Chondrocyte (in vitro differentiated cells): ENCODE measurements around the gene ADAM23. TPM values are rescaled to one million over a fixed set of nuclear protein-coding genes. Genes with fewer than 3 reads are reported as not detected.

Experiments
- DNase-seq: peaks from one replicate; pipeline ENCODE4 v3.0.0; 2021; ENCODE audit warnings: mixed read lengths, low spot score
- H3K27ac Mint-ChIP-seq: one replicate; pipeline ENCODE4 v1.8.0; 2021; ENCODE audit warnings: mild to moderate bottlenecking, moderate library complexity, mixed read lengths; ENCODE audit not compliant: unreplicated experiment
- H3K27me3 Mint-ChIP-seq: 2 replicates; pipeline ENCODE4 v1.8.0; 2021; ENCODE audit warnings: low read depth, mixed read lengths
- H3K36me3 Mint-ChIP-seq: 2 replicates; pipeline ENCODE4 v1.8.0; 2021; ENCODE audit warnings: low read depth, mixed read lengths
- H3K4me1 Mint-ChIP-seq: 2 replicates; pipeline ENCODE4 v1.8.0; 2021; ENCODE audit warnings: low read depth, mild to moderate bottlenecking, mixed read lengths
- H3K4me3 Mint-ChIP-seq: one replicate; pipeline ENCODE4 v1.8.0; 2021; ENCODE audit warnings: mild to moderate bottlenecking, moderate library complexity, mixed read lengths; ENCODE audit not compliant: unreplicated experiment
- H3K9me3 Mint-ChIP-seq: 2 replicates; pipeline ENCODE4 v1.8.0; 2021; ENCODE audit warnings: low read depth, mixed read lengths
- CTCF ChIP-seq: fragments of 200-600 bp; sonication (generic); IDR thresholded peaks from 2 replicates; pipeline ENCODE4 v1.5.0; 2021; ENCODE audit warnings: antibody characterized with exemption, mild to moderate bottlenecking, moderate library complexity
- total RNA-seq: library from RNA; stranded (reverse); gene quantifications from 3 replicates; pipeline ENCODE4 v1.2.1, GENCODE V29; 2021

Gene ADAM23
- total RNA-seq, 1 donor from 2014 or later, result 22.7 TPM

- H3K27ac Mint-ChIP-seq, result peak overlapping the region; percentile 29
- no peak for TF ChIP-seq CTCF
- no peak overlapping the region for H3K4me3 Mint-ChIP-seq
- no peaks in the 10 kb centered on the region for H3K9me3 Mint-ChIP-seq
- H3K4me1 Mint-ChIP-seq, result peaks cover 14% of the 10 kb centered on the region
- DNase-seq, result no peak
- no peaks in the 10 kb centered on the region for H3K27me3 Mint-ChIP-seq
- peaks cover 1% of the 10 kb centered on the region for H3K36me3 Mint-ChIP-seq
Measured at GRCh38 chr2:206515580-206515979, 72.2 kb downstream of the ADAM23 start.

- DNase-seq, result no peak
- Mint-ChIP-seq H3K27ac (no peak overlapping the region), H3K4me1 (peaks cover 17% of the 10 kb centered on the region), H3K4me3 (no peak overlapping the region), H3K27me3 (no peaks in the 10 kb centered on the region), H3K9me3 (no peaks in the 10 kb centered on the region), H3K36me3 (peaks cover 1% of the 10 kb centered on the region)
- TF ChIP-seq CTCF, result no peak
Measured at GRCh38 chr2:206518997-206519396, 75.7 kb downstream of the ADAM23 start.

- TF ChIP-seq CTCF, result no peak
- no peaks in the 10 kb centered on the region for H3K27me3 Mint-ChIP-seq
- H3K4me1 Mint-ChIP-seq, result peaks cover 12% of the 10 kb centered on the region
- H3K4me3 Mint-ChIP-seq, result no peak overlapping the region
- H3K27ac Mint-ChIP-seq, result no peak overlapping the region
- no peaks in the 10 kb centered on the region for H3K36me3 Mint-ChIP-seq
- DNase-seq, result no peak
- no peaks in the 10 kb centered on the region for H3K9me3 Mint-ChIP-seq
Measured at GRCh38 chr2:206520450-206520849, 77.1 kb downstream of the ADAM23 start.

GRCh38 chr2:206521115-206521514 lies 77.8 kb downstream of the ADAM23 start:
- Mint-ChIP-seq H3K4me1 (peaks cover 7% of the 10 kb centered on the region), H3K27me3 (no peaks in the 10 kb centered on the region), H3K9me3 (no peaks in the 10 kb centered on the region), H3K36me3 (no peaks in the 10 kb centered on the region), H3K4me3 (no peak overlapping the region), H3K27ac (no peak overlapping the region)
- TF ChIP-seq CTCF, result no peak
- DNase-seq, result no peak

GRCh38 chr2:206521612-206522011 lies 78.3 kb downstream of the ADAM23 start:
- Mint-ChIP-seq H3K9me3 (no peaks in the 10 kb centered on the region), H3K4me3 (no peak overlapping the region), H3K27ac (no peak overlapping the region), H3K36me3 (no peaks in the 10 kb centered on the region), H3K27me3 (no peaks in the 10 kb centered on the region), H3K4me1 (peaks cover 7% of the 10 kb centered on the region)
- no peak for DNase-seq
- no peak for TF ChIP-seq CTCF
